K562 (cell line): Measurements from ENCODE around the gene POU2AF3. TPM values are rescaled to one million over a fixed set of nuclear protein-coding genes. Genes with fewer than 3 reads are reported as not detected.

Source experiments
- ATAC-seq: fragments of 200-7000 bp; cut with Tn5 transposase; 3 replicates; pipeline ENCODE4 v1.9.1; 2020; ENCODE audit warnings: moderate library complexity
- BruUV-seq: library from RNA; stranded (reverse); fragments of 400-500 nt; replicated peaks from 2 replicates; lab custom pipeline; 2021; lab: Mats Ljungman, UMichigan
- CTCF ChIA-PET: fragments of 300-600 bp; formaldehyde crosslinking; extraction: SDS; loops from one replicate; lab custom pipeline; 2021; ENCODE audit warnings: low intra/inter-chr PET ratio; lab: Yijun Ruan, JAX
- POLR2A ChIA-PET: fragments of 300-600, 350-650 bp; sonication (Branson Sonifier 250); formaldehyde crosslinking; extraction: SDS; loops from one replicate; lab custom pipeline; 2021; ENCODE audit warnings: antibody characterized with exemption, inconsistent platforms; lab: Yijun Ruan, JAX
- DNase-seq, 4 experiments: peaks; one replicate each; pipeline versions ENCODE4 v3.0.0 to v3.0.0-alpha.2; 2011 to 2018; ENCODE audit warnings: low spot score in 3 of 4, mixed read lengths in 3 of 4; ENCODE audit errors: extremely low read depth in 1 of 4
- FAIRE-seq: peaks from 2 replicates; lab custom pipeline; 2011; peaks lifted over from hg19 to GRCh38; lab: Jason Lieb, UNC
- H2AFZ ChIP-seq: 2 replicates; pipeline ENCODE4 v1.6.0; 2011; ENCODE audit warnings: low read depth, low read length, control low read depth, inconsistent platforms
- H3K27ac ChIP-seq: fragments of 200-600 bp; 3 replicates; pipeline ENCODE4 v1.8.0; 2011; ENCODE audit warnings: low read depth, mild to moderate bottlenecking, control low read depth, inconsistent platforms, low read length, moderate library complexity, mixed read lengths; ENCODE audit errors: extremely low read depth
- H3K27me3 ChIP-seq, 2 experiments: fragments of 300-600 bp in 1 of 2; 2 replicates in 1 of 2; 3 replicates in 1 of 2; pipeline versions ENCODE4 v1.6.0 to v1.8.0; 2011; ENCODE audit warnings: inconsistent platforms in 2 of 2, low read length in 2 of 2, mild to moderate bottlenecking in 1 of 2, mixed read lengths in 1 of 2, moderate library complexity in 1 of 2; ENCODE audit not compliant: control insufficient read depth in 2 of 2, insufficient read depth in 2 of 2
- H3K36me3 ChIP-seq: fragments of 300-600 bp; 3 replicates; pipeline ENCODE4 v1.8.0; 2011; ENCODE audit warnings: mild to moderate bottlenecking, low read length, inconsistent platforms; ENCODE audit not compliant: control insufficient read depth, insufficient read depth
- H3K4me1 ChIP-seq, 2 experiments: fragments of 200-600 bp in 1 of 2; replicated peaks in 1 of 2; 2 replicates in 1 of 2; 3 replicates in 1 of 2; pipeline versions ENCODE4 v1.5.1 to v1.8.0; 2011; ENCODE audit warnings: inconsistent platforms in 2 of 2, low read length in 2 of 2, mild to moderate bottlenecking in 1 of 2, mixed read lengths in 1 of 2, moderate library complexity in 1 of 2; ENCODE audit not compliant: control insufficient read depth in 2 of 2, insufficient read depth in 2 of 2
- H3K4me2 ChIP-seq: 2 replicates; pipeline ENCODE4 v1.6.1; 2011; ENCODE audit warnings: low read length, control low read depth, inconsistent platforms, mixed read lengths; ENCODE audit not compliant: insufficient read depth
- H3K4me3 ChIP-seq: fragments of 200-600 bp; sonication (generic), shearing (Covaris generic); 2 replicates; pipeline ENCODE4 v1.5.1; 2016; ENCODE audit warnings: control low read depth, inconsistent platforms
- H3K79me2 ChIP-seq: fragments of 200-600 bp; 3 replicates; pipeline ENCODE4 v1.8.0; 2011; ENCODE audit warnings: low read length, inconsistent platforms; ENCODE audit not compliant: control insufficient read depth, insufficient read depth
- H3K9ac ChIP-seq, 2 experiments: 2 replicates each; pipeline versions ENCODE4 v1.6.0 to v1.6.1; 2011; ENCODE audit warnings: low read depth in 2 of 2, low read length in 2 of 2, control low read depth in 1 of 2, inconsistent platforms in 1 of 2, mild to moderate bottlenecking in 1 of 2, mixed read lengths in 1 of 2; ENCODE audit not compliant: insufficient read depth in 1 of 2
- H3K9me1 ChIP-seq: one replicate; pipeline ENCODE4 v1.6.0; 2011; ENCODE audit warnings: inconsistent platforms, mild to moderate bottlenecking, low read length, moderate library complexity; ENCODE audit not compliant: control insufficient read depth, insufficient read depth
- H3K9me3 ChIP-seq: replicated peaks from 2 replicates; pipeline ENCODE4 v1.5.1; 2011; ENCODE audit warnings: low read depth, low read length, inconsistent platforms; ENCODE audit not compliant: control insufficient read depth, insufficient read depth
- H4K20me1 ChIP-seq: replicated peaks from 2 replicates; pipeline ENCODE4 v1.6.1; 2011; ENCODE audit warnings: low read length, inconsistent platforms, mixed read lengths; ENCODE audit not compliant: control insufficient read depth, insufficient read depth
- ATF7 ChIP-seq: fragments of 450-650 bp; IDR thresholded peaks from 2 replicates; pipeline ENCODE4 v1.7.1; 2014; ENCODE audit warnings: mild to moderate bottlenecking, moderate library complexity
- BACH1 ChIP-seq: fragments of 200-800 bp; sonication (Bioruptor generic); IDR thresholded peaks from 2 replicates; pipeline ENCODE4 v1.6.1; 2016; ENCODE audit warnings: missing genetic modification characterization, missing compliant biosample characterization
- BRCA1 ChIP-seq, 2 experiments: fragments of 450-650 bp in 1 of 2; sonication (generic) in 1 of 2; formaldehyde crosslinking in 1 of 2; IDR thresholded peaks; 2 replicates each; pipeline versions ENCODE4 v1.5.0 to v1.6.1; 2017 to 2020; ENCODE audit warnings: mild to moderate bottlenecking in 1 of 2, missing genetic modification reagents in 1 of 2
- NONO ChIP-seq, 2 experiments: fragments of 200-400 bp in 1 of 2; fragments of 450-650 bp in 1 of 2; formaldehyde crosslinking in 1 of 2; IDR thresholded peaks; 2 replicates each; pipeline ENCODE4 v1.6.1; 2017; ENCODE audit warnings: low read depth in 2 of 2, mild to moderate bottlenecking in 2 of 2, moderate library complexity in 2 of 2, low read length in 1 of 2
- RNF219 ChIP-seq: fragments of 250-450 bp; sonication (Bioruptor Pico); IDR thresholded peaks from 2 replicates; pipeline ENCODE4 v1.5.0; 2022; ENCODE audit warnings: mild to moderate bottlenecking
- RUNX1 ChIP-seq: sonication (generic); IDR thresholded peaks from 2 replicates; pipeline ENCODE4 v1.6.1; 2016; ENCODE audit warnings: antibody characterized with exemption, low read depth
- YY1 ChIP-seq, 3 experiments: IDR thresholded peaks; 2 replicates each; pipeline ENCODE4 v1.6.1; 2011; ENCODE audit warnings: low read length in 2 of 3, mild to moderate bottlenecking in 2 of 3, moderate library complexity in 2 of 3, borderline replicate concordance in 1 of 3, control low read depth in 1 of 3, low read depth in 1 of 3; ENCODE audit not compliant: insufficient read depth in 3 of 3, insufficient replicate concordance in 2 of 3, control insufficient read depth in 1 of 3, insufficient read length in 1 of 3; ENCODE audit errors: extremely low read depth in 1 of 3
- ZEB2 ChIP-seq: fragments of 450-650 bp; IDR thresholded peaks from 2 replicates; pipeline ENCODE4 v1.6.1; 2016
- ZNF184 ChIP-seq: sonication (generic); formaldehyde crosslinking; IDR thresholded peaks from 2 replicates; pipeline ENCODE4 v1.5.0; 2020; ENCODE audit warnings: missing genetic modification reagents
- ZNF197 ChIP-seq: fragments of 200-800 bp; sonication (Bioruptor generic); IDR thresholded peaks from 2 replicates; pipeline ENCODE4 v1.6.1; 2016; ENCODE audit warnings: low read depth, missing genetic modification characterization, missing compliant biosample characterization
- ZNF324 ChIP-seq: fragments of 250-450 bp; sonication (Bioruptor Pico); IDR thresholded peaks from 2 replicates; pipeline ENCODE4 v1.4.0; 2020; ENCODE audit warnings: mild to moderate bottlenecking
- ZNF766 ChIP-seq: fragments of 200-800 bp; sonication (Bioruptor generic); conservative IDR thresholded peaks from 2 replicates; pipeline ENCODE4 v1.6.1; 2016; ENCODE audit warnings: missing genetic modification characterization, missing compliant biosample characterization
- WGBS: fragments of 100-300 bp; shearing (Covaris generic); methylation state at CpG from one replicate; pipeline ENCODE4 v1.1.6; 2016; ENCODE audit warnings: low coverage, mixed read lengths; ENCODE audit not compliant: insufficient coverage; ENCODE audit errors: missing lambda C conversion rate; 5-methylcytosine and 5-hydroxymethylcytosine counted together
- in situ Hi-C: fragments of 300-500 bp; cut with MboI; formaldehyde crosslinking; loops from 4 replicates; pipeline ENCODE4 v1.15.0; 2018; ENCODE audit warnings: inconsistent platforms, mixed read lengths
- intact Hi-C: fragments of 100-400 bp; cut with micrococcal nuclease; formaldehyde crosslinking; loops from 2 replicates; pipeline ENCODE4 v1.14.2; 2022
- polyA plus RNA-seq, 8 experiments: library from polyadenylated mRNA; depleted of rRNA in 4 of 8; stranded (reverse) in 5 of 8; unstranded in 3 of 8; fragments of >200 nt; fragmentation: Nextera tagmentation in 2 of 8; fragmentation: Illumina TruSeq in 1 of 8; extraction: Ambion mirVana in 2 of 8; extraction: Trizol in 1 of 8; gene quantifications; 2 replicates each; pipeline versions ENCODE4 v1.2.1 to v1.2.3, GENCODE V29; 2011 to 2014; ENCODE audit warnings: inconsistent platforms in 1 of 8, missing spikeins in 1 of 8
- total RNA-seq, 7 experiments: library from RNA; depleted of rRNA in 6 of 7; stranded (reverse); fragments of >200 nt in 6 of 7; fragmentation: Illumina TruSeq in 2 of 7; extraction: Trizol in 2 of 7; gene quantifications; 2 replicates each; pipeline versions ENCODE4 v1.2.1 to v1.2.3, GENCODE V29; 2011 to 2021; ENCODE audit warnings: low replicate concordance in 1 of 7

Gene POU2AF3
- total and polyA plus RNA-seq, 9 of the 15 experiments (the other 6 are each of a cell fraction or from before 2014, with no cell fraction given): not detected

GRCh38 chr11:111330234-111330893 lies 32.0 kb downstream of the POU2AF3 start:
- Histone ChIP-seq H4K20me1 (no peaks in the 10 kb centered on the region), H3K4me1 (no peaks in the 10 kb centered on the region), H3K9me1 (no peaks in the 10 kb centered on the region), H3K4me3 (no peak overlapping the region), H3K27me3 (no peaks in the 10 kb centered on the region), H3K27ac (no peak overlapping the region), H3K79me2 (no peaks in the 10 kb centered on the region), H3K9ac (no peak overlapping the region), H3K9me3 (no peaks in the 10 kb centered on the region), H2AFZ (no peak overlapping the region), H3K36me3 (no peaks in the 10 kb centered on the region), H3K4me2 (no peak overlapping the region)
- POLR2A ChIA-PET: no interaction called here
- FAIRE-seq (no peak), DNase-seq (no peak), ATAC-seq (no peak)
- TF ChIP-seq RNF219 (CRISPR knock-in tag) (no peak), ZNF184 (CRISPR knock-in tag) (no peak), BACH1 (no peak), ATF7 (no peak), BRCA1 (IDR thresholded peaks at IDR 0.05) (no peak), BRCA1 (CRISPR knock-in tag; IDR thresholded peaks at IDR 0.05) (no peak), ZNF197 (CRISPR knock-in tag) (no peak), RUNX1 (no peak), ZNF324 (CRISPR knock-in tag) (no peak), NONO (IDR thresholded peaks at IDR 0.05; ENCODE audit: low read depth in 2 of 2, low read length in 1 of 2) (no peak), ZNF766 (no peak), ZEB2 (no peak), YY1 (IDR thresholded peaks at IDR 0.05; ENCODE audit: borderline replicate concordance in 1 of 3, control insufficient read depth in 1 of 3, extremely low read depth in 1 of 3, insufficient read depth in 3 of 3, insufficient read length in 1 of 3, insufficient replicate concordance in 2 of 3, low read depth in 1 of 3, low read length in 2 of 3) (no peak)
- CTCF ChIA-PET: no interaction called here
- BruUV-seq: no TSS peak
- in situ Hi-C loops (no loop called here), intact Hi-C loops (no loop called here)
- WGBS: 0% methylated on average over 2 of the region's 2 CpGs
